Neural progenitor cell (in vitro differentiated cells): ENCODE data around the gene GFI1.
A peak's percentile ranks its signal among the peaks of the same experiment; 100 is the strongest.

Experiments used
- CTCF ChIP-seq: fragments of 200-600 bp; sonication (generic); IDR thresholded peaks from 2 replicates; pipeline ENCODE4 v1.5.1; 2017; ENCODE audit warnings: antibody characterized with exemption, mild to moderate bottlenecking
- EZH2 ChIP-seq: fragments of 200-600 bp; sonication (generic); IDR thresholded peaks from 2 replicates; pipeline ENCODE4 v1.6.1; 2017; ENCODE audit warnings: antibody characterized with exemption, mild to moderate bottlenecking, moderate library complexity
- EZH2phosphoT487 ChIP-seq: fragments of 200-600 bp; sonication (generic); IDR thresholded peaks from 2 replicates; pipeline ENCODE4 v1.6.1; 2017; ENCODE audit warnings: antibody characterized with exemption

GRCh38 chr1:92480200-92480812 is 6.4 kb downstream of the GFI1 start:
- TF ChIP-seq CTCF: no peak
- TF ChIP-seq EZH2: peak; percentile 98
- TF ChIP-seq EZH2phosphoT487: peak; percentile 97
